Activated CD8-positive, alpha-beta memory T cell treated with anti-CD3 and anti-CD28 coated beads for 24 hours (primary cell): Measurements from ENCODE around the gene AJAP1.

ENCODE experiments used
- DNase-seq: peaks from one replicate; pipeline ENCODE4 v3.0.0-alpha.2; 2020

The AJAP1 gene

GRCh38 chr1:4778056-4778455 lies 123.6 kb downstream of the AJAP1 start:
- no peak for DNase-seq

DNA sequence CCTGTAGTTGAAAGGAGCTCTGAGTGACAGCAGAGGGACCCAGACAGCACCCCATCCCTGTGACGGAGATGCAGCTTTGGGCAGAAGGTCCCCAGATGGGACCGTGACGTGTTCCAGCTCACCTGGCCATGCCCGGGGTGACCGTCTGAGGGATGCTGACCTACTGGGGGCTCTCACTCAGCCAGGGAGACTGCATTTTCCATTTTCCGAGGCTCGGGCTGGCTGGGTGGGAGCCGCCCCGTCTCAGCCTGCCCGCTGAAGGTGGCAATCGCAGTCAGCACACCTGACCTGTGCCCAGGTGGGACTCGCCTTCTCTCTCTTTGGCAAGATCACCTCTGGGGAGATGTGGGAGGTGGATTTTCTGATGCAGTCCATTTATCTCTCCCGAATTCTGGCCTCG lies 127.2 kb downstream of the AJAP1 start:
- no peak for DNase-seq

- no peak for DNase-seq
Measured at GRCh38 chr1:4784761-4785160, 130.4 kb downstream of the AJAP1 start.

- no peak for DNase-seq
Measured at GRCh38 chr1:4786055-4786454, 131.6 kb downstream of the AJAP1 start.

GRCh38 chr1:4787551-4787950 lies 133.1 kb downstream of the AJAP1 start:
- DNase-seq = peak; percentile 24

GRCh38 chr1:4792565-4792964 lies 138.2 kb downstream of the AJAP1 start:
- no peak for DNase-seq

- no peak for DNase-seq
Measured at GRCh38 chr1:4794020-4794780, 139.8 kb downstream of the AJAP1 start.

- no peak for DNase-seq
Measured at GRCh38 chr1:4796161-4797015, 142.0 kb downstream of the AJAP1 start.

GRCh38 chr1:4797016-4797410 lies 142.6 kb downstream of the AJAP1 start:
- no peak for DNase-seq

- DNase-seq = no peak
Measured at GRCh38 chr1:4797429-4797828, 143.0 kb downstream of the AJAP1 start.

DNA sequence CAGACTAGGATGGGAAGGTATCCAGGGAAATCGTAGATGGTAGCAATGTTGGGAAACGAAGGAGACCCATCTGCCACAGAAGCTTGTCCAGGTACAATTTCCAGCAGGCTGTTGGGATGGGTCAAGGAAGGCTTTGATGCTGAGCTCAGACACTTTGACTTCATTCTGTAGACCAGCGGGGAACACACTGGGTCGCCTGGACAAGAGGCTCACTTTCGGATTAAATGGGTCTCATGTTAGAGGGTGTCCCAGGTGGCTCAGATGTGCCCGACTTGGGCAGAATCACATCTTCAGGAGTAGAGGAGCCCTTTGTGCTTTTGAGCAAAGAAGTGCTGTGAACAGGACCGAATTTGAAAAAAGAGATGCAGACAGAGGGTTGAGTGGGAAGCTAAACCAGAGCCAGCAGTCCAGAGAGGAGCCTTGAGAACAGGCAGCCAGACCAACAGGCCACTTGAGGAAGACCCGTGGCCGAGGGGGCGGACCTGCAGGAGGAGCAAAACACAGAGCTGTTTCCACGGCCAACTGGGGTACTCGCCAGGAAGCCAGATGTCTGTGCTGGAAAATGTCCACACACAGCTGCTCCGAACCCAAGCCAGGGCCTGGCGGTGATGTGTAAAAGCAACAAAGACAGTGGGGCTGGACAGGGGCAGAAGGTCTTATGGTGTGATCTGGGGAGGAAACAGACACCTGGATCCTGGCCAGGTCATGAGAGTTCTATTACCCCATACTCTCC lies 146.9 kb downstream of the AJAP1 start:
- DNase-seq = no peak

- DNase-seq = no peak
Measured at GRCh38 chr1:4802024-4802423, 147.6 kb downstream of the AJAP1 start.

DNA sequence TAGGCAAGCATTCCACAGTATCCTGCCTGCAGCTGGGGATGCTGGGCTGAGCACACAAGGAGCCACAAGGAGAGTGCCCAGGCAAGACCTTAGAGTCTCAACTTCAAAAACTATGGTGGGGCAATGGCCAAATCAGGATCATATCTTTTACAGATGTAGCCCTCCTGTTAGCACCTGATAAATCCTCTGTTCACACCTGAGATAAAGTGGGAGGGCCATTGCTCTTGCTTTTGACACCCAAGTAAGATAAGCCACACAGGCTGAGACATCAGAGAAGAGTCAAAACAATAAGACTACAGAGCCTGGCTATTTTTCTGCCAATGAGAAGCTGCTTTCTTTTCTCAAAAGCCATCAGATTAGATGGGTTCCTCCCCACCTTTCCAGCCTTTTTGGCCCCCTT lies 148.9 kb downstream of the AJAP1 start:
- no peak for DNase-seq

DNA sequence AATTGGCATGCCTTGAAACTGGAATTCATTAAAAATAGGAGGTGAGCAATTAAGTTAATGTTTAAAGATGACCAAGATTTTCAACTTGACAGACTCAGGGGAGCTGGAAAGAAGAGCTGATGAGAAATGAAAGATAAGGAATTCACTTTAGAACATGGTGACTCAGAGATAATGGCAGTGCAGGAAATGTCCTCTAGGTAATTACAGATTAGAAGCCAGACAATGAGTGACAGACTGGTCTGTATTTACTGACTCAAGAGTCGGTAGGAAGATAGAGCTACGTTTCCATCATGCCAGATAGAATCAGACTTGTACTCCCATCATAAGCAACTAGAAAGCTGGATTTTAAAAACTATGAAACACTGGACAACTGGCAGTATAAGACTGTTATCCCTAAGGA lies 151.6 kb downstream of the AJAP1 start:
- no peak for DNase-seq

GRCh38 chr1:4820543-4820942 lies 166.1 kb downstream of the AJAP1 start:
- DNase-seq = no peak

DNA sequence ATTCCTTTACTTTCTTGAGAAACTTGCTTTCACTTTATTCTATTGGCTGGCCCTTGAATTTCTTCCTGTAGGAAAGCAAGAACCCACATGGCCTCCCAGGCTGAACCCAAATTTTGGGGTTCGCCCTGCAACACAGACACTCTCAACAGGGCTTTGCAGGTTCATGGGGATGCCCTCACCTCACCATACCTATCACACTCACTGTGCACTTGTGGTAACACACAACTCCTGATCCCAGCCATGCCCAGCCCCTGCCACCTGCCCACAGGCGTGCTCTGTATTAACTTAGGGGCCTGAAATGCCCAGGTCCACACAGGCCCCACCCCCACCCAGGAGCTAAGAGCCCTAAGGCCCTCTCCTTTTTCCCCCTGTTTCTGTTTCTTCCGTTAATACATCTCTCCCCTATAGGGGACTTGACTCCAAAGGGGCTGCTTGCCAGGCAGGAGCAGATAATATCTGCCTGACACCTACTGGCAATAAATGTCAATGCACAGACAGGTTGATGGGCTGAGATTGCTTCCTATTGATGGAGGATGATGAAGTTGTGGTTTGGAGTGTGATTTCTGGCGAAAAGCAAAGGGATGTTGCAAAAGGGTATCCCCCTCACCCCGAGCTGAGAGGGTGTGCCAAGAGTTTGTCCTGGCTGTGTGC lies 171.5 kb downstream of the AJAP1 start:
- no peak for DNase-seq

- DNase-seq = no peak
Measured at GRCh38 chr1:4830707-4831106, 176.3 kb downstream of the AJAP1 start.

DNA sequence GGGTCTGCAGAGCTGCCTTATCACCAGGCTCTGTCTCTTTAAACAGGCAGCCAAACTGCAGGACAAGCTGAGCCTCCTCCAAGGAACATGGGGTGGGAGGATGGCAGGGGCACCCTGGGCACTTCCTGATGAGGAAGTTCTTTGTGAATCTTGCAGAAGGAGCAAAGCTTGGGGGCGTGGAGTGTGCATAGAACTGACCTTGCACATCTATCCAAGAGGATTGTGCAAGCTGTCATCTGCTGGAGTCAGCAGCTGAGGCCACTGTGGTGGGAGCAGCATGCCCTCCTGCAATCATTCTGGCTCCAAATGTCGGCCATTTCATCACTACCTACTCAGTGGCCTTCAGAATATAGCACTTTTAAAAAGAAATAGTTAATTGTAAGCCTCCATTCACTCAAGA lies 182.2 kb downstream of the AJAP1 start:
- no peak for DNase-seq

GRCh38 chr1:4837031-4837600 lies 182.7 kb downstream of the AJAP1 start:
- DNase-seq = no peak

DNA sequence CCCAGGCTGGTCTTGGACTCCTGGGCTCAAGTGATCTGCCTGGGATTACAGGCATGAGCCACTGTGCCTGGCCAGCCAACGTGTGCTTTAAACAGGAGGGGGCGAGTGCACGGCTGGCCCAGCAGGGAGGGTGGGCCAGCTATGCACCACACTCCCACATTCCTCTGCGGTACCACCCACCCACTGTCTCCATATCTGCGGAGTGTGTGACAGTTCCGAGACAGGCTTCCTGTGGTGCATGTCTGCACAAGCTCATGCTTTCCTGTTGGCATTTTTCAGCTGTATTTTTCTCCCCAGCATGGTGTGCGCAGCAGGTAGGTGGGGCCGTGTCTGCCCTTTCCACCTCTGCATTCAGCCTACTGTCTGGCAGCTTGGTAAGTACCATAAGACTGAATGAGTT lies 183.3 kb downstream of the AJAP1 start:
- DNase-seq = no peak

DNA sequence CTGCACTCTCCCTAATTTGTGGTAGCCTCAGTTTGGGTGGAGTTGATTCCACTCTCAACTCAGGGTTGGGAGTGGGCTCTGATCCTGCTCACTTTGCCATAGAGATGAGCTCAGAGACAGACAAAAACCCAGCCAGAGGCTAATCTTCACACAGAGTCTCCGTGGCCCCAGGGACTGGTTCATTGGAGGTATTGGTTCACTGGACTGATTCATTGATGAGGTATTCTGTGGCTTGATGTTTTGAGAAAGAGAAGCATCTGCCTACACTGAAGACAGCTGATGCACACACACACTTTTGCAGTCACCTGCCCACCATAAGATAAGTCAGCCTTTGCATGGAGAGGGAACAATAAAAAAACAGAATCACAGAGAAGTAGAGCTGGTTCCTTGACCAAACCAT lies 183.8 kb downstream of the AJAP1 start:
- DNase-seq = no peak
